ENCODE results near the gene CRAMP1. TPM values are rescaled to one million over a fixed set of nuclear protein-coding genes. Genes with fewer than 3 reads are reported as not detected.

Gene CRAMP1
- total RNA-seq, 1 donor from 2014 or later, result 12.3 TPM

DNA sequence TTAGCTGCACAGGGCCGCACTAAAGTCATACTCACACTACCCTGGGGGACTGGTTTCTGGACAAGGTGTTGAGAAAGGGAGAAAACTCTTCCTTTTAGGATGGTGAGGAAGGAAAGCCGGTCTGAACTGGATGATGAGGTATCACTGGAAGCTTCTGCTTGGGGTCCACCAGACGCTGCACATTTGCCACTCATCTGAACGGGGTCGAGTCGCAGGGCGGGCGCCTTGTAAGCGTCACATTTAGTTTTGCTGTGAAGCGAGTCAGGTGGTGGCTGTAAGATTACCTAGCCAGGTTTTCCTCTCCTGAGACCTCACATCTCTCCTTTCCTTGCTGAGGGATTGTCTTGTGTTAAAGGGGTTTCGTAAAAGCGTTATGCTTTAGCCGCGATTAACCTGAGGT is 68.2 kb downstream of the CRAMP1 start:
- Histone ChIP-seq H3K9me3 (replicated peaks) (no peaks in the 10 kb centered on the region), H3K4me1 (peaks cover 24% of the 10 kb centered on the region), H3K27ac (replicated peaks) (no peak overlapping the region), H3K27me3 (ENCODE audit: low read depth) (no peaks in the 10 kb centered on the region), H3K36me3 (peaks cover 23% of the 10 kb centered on the region), H3K4me3 (no peak overlapping the region)
- TF ChIP-seq, protein P1, sequence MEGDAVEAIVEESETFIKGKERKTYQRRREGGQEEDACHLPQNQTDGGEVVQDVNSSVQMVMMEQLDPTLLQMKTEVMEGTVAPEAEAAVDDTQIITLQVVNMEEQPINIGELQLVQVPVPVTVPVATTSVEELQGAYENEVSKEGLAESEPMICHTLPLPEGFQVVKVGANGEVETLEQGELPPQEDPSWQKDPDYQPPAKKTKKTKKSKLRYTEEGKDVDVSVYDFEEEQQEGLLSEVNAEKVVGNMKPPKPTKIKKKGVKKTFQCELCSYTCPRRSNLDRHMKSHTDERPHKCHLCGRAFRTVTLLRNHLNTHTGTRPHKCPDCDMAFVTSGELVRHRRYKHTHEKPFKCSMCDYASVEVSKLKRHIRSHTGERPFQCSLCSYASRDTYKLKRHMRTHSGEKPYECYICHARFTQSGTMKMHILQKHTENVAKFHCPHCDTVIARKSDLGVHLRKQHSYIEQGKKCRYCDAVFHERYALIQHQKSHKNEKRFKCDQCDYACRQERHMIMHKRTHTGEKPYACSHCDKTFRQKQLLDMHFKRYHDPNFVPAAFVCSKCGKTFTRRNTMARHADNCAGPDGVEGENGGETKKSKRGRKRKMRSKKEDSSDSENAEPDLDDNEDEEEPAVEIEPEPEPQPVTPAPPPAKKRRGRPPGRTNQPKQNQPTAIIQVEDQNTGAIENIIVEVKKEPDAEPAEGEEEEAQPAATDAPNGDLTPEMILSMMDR (IDR thresholded peaks at IDR 0.05; ENCODE audit: borderline replicate concordance), result no peak
- DNase-seq, result no peak
- intact Hi-C loops (cut with micrococcal nuclease), result no loop called here

- TF ChIP-seq, protein P1 (IDR thresholded peaks at IDR 0.05; ENCODE audit: borderline replicate concordance), result no peak
- H3K36me3 ChIP-seq, result peaks cover 23% of the 10 kb centered on the region
- no peaks in the 10 kb centered on the region for H3K9me3 ChIP-seq (replicated peaks)
- no peak overlapping the region for H3K4me3 ChIP-seq
- intact Hi-C loops (cut with micrococcal nuclease), result no loop called here
- no peak for DNase-seq
- H3K27ac ChIP-seq (replicated peaks), result no peak overlapping the region
- peaks cover 24% of the 10 kb centered on the region for H3K4me1 ChIP-seq
- H3K27me3 ChIP-seq (ENCODE audit: low read depth), result no peaks in the 10 kb centered on the region
Measured at GRCh38 chr16:1681032-1681431, 68.9 kb downstream of the CRAMP1 start.

DNA sequence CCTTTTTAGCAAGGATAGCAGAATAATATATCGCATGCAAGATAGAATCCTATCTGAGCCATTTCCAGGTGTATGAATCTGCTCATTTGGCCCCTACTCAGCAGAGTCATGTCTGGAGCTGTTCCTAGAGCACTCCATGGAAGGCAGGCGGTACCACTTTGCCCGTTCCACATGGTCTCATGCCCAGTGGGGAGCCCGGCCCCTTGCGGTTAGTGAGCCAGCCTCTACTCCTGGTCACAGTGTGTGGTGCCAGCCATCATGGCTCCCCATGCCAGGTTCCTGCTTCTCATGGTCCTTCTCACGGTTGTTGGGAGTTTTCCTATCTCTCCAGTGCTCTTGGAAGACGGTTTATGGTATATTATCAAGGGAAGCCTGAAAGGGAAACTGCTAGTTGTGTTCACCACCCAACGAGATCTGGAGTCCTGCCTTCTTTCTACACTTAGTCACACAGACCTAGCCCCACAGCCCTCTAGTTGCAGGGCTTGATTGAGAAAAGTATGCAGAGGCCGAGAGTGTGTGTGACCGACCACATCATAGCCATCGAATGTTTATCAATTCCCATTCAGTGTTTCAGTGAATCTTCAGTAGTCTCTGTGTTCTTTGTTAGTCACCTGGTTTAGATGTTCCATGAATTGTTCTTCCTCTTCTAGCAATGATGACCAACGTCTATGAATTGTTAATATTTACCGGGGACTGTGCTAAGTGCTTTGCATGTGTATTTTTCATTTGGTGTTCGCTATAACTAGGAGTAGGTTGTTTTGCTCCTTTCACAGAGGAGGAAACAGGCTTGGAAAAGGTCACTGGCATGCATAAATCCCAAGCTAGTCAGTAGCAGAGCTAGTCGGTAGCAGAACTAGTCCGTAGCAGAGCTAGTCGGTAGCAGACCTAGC is 75.5 kb downstream of the CRAMP1 start:
- Histone ChIP-seq H3K4me1 (peaks cover 9% of the 10 kb centered on the region), H3K9me3 (replicated peaks) (no peaks in the 10 kb centered on the region), H3K36me3 (peaks cover 70% of the 10 kb centered on the region), H3K27ac (replicated peaks) (no peak overlapping the region), H3K4me3 (no peak overlapping the region), H3K27me3 (ENCODE audit: low read depth) (no peaks in the 10 kb centered on the region)
- DNase-seq, result no peak
- TF ChIP-seq, protein P1 (IDR thresholded peaks at IDR 0.05; ENCODE audit: borderline replicate concordance), result no peak
- intact Hi-C loops (cut with micrococcal nuclease), result no loop called here

- no peak for DNase-seq
- Histone ChIP-seq H3K27ac (replicated peaks) (peak overlapping the region; percentile 42), H3K9me3 (replicated peaks) (no peaks in the 10 kb centered on the region), H3K27me3 (ENCODE audit: low read depth) (no peaks in the 10 kb centered on the region), H3K4me1 (peaks cover 9% of the 10 kb centered on the region), H3K4me3 (no peak overlapping the region), H3K36me3 (peaks cover 75% of the 10 kb centered on the region)
- intact Hi-C loops (cut with micrococcal nuclease), result no loop called here
- TF ChIP-seq, protein P1 (IDR thresholded peaks at IDR 0.05; ENCODE audit: borderline replicate concordance), result no peak
Measured at GRCh38 chr16:1688807-1689560, 76.8 kb downstream of the CRAMP1 start.

DNA sequence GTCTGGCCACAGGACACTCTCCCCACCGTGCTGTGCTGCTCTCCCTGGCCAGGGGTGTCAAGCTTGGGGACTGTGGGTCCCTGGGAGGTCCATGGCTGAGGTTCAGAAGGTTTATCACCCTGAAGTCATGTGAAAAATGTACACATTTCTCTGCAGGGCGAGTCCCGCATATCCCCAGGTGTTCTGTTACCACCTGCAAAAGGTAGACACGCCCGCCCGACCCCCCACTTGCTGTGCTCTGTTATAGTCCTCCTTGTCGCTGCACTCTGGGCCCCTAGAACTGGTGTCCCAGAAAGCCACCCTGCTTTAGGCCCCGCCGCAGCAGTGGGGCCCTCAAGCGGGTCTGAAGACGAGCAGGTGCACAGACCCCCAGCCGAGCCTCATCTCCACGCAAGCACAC is 77.7 kb downstream of the CRAMP1 start:
- peaks cover 81% of the 10 kb centered on the region for H3K36me3 ChIP-seq
- H3K4me3 ChIP-seq, result no peak overlapping the region
- DNase-seq, result no peak
- TF ChIP-seq, protein P1 (IDR thresholded peaks at IDR 0.05; ENCODE audit: borderline replicate concordance), result no peak
- no peaks in the 10 kb centered on the region for H3K9me3 ChIP-seq (replicated peaks)
- H3K4me1 ChIP-seq, result peaks cover 9% of the 10 kb centered on the region
- H3K27ac ChIP-seq (replicated peaks), result peak overlapping the region; percentile 36
- no peaks in the 10 kb centered on the region for H3K27me3 ChIP-seq (ENCODE audit: low read depth)
- intact Hi-C loops (cut with micrococcal nuclease), result no loop called here
